ENCODE data around the gene HPGD.
"Not testable (repeated sequence)": the region's sequence is repeated elsewhere in the genome, so short reads cannot be mapped to it uniquely, and the experiment has no call there.

Gene HPGD

GRCh38 chr4:174526731-174527130 is 4.4 kb upstream of the HPGD start:
- DNase-seq (ENCODE audit: low read depth in 2 of 2), result no peak

- no peak for DNase-seq (ENCODE audit: low read depth in 2 of 2)
Measured at GRCh38 chr4:174524242-174524641, 2.0 kb upstream of the HPGD start.

DNA sequence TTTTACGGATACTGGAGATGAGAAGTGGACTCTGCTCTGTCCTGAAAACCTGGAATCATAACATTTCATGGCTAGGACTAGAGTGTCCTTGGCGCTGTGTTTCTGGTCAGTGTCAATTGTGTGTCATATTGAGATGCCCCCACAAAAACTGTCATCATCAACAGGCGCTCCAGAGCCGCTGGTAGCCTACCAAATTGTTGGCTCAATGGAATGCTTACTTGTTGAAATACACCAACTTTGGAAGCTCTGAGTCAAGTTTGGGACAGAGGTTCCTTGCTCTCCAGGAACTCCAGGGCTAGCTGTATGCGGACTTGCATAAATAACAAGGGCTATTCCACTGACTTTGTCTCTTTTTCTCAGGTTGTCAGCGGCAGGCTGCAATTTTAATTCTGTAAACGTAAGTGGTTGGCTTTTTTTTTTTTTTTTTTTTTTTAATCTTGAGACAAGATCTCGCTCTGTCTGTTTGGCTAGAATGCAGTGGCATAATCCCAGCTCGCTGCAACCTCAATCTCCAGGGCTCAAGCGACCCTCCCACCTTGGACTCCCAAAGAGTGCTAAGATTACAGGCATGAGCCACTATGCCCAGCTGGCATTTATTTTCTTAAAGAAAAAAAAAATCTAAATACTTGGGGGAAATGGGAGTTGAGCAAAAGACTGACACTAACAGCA is 871 bp upstream of the HPGD start:
- DNase-seq (ENCODE audit: low read depth in 2 of 2), result no peak

- no peak for DNase-seq (ENCODE audit: low read depth in 2 of 2)
Measured at GRCh38 chr4:174521800-174522182, 497 bp downstream of the HPGD start.

DNA sequence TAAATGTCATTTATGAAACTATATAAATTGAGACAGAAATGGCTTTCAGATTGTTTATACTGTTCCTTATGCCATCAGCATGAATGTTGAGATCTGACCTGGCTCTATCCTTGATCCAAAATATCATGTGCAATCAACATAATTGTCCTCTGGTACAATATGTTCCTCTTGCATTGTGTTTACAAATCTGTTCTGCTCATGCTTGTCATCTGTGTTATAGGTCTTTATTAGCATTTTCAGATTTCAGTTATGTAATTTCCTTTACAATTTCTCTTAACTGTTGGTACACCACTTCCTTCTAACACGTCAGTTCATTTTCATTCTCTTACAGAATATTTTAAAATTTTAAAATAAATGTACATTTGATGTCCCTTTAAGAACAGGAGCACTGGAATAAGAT is 1.6 kb downstream of the HPGD start:
- no peak for DNase-seq (ENCODE audit: low read depth in 2 of 2)

GRCh38 chr4:174517502-174518445 is 4.5 kb downstream of the HPGD start:
- no peak for DNase-seq (ENCODE audit: low read depth in 2 of 2)

DNA sequence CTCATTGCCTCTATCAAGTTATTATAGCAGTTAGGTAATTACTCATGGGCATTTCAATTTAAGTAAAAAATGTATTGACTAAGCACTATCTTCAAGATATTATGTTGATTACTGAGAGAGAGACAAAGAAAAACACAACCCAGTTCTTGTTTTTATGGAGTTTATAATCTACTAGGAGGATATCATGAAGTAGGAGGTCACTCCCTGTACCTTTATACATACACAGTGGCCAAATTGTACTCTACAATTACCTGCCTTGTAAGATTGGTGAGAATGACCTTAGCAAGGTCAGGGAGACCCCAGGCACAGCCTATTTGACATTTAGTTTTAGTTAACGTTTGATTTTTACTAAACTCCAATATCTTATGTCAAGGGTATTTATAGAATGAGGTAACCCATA is 5.5 kb downstream of the HPGD start:
- DNase-seq (ENCODE audit: low read depth in 2 of 2), result no peak

GRCh38 chr4:174516345-174516744 is 5.9 kb downstream of the HPGD start:
- no peak for DNase-seq (ENCODE audit: low read depth in 2 of 2)

GRCh38 chr4:174512745-174513144 is 9.5 kb downstream of the HPGD start:
- no peak for DNase-seq (ENCODE audit: low read depth in 2 of 2)

DNA sequence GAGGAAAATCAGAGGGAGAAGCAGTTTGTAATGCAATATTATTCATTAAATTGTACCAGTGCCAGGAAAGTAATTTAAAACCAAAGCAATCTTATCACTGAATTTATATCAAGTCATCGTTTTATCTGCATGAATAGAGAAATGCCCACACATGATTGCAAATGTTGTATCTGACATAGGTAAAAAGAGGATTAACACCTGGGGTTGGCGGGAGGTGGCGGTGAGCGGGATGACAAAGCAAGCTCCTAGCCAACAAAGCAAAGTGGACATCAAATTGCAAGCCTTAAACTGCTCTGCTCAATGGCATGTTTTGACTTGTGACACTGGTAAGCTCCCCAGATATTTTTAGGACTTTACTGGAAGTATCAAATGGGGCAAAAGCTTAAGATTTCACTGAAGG is 16.4 kb downstream of the HPGD start:
- DNase-seq (ENCODE audit: low read depth in 2 of 2), result no peak

DNA sequence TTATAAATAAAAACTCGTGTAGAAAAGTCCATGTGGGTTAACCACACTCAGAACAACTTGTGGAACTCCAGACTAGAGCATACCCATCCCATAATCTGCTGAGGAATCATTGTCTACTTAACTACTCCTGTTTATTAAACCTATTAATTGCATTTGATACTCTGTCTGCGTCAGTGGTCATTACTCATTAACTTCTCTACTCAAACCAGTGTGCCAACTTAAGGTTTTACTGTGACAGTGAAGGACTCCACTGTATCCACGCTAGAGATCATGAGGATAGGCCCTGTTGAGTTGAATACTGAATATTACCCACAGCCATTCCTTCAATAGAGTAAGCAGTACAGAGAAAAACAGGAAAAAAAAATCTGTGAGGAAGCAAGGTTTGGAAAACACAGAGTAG is 17.3 kb downstream of the HPGD start:
- no peak for DNase-seq (ENCODE audit: low read depth in 2 of 2)

- no peak for DNase-seq (ENCODE audit: low read depth in 2 of 2)
Measured at GRCh38 chr4:174503079-174503715, 19.1 kb downstream of the HPGD start.

DNA sequence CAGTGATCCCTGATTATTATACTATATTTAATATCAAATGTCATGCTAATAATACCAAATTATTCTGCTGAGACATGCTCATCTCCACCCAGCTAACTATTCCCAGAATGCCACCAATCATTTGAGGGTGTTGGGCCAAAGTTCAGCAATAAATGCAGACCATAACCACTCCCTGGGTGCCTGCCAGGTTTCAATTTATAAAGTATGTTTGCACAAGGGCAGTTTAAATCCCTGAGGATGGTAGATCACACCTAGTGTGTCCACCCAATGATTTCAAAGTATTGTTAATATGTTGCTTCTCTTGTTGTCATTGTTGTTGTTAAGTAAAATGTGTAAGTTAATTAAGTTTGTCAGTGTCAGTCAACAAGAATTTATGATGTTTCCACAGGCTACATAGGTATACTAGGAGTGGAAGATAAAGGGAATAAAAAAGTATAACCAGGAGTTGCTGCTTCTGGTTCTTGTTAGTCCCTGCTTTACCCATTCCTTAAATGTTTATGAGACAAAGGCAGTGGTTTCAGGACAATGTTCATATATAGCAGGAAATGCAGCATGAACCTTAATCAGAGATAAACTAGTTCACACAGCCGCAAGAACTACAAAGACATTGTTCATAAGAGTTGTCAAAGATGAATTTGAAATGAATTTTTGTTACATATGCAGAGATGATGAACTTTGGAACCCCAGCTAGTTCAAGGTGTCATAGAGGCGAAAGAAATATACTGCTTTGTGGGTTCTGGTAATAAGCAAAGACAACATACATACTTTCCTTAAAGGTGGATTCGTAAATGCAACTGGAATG is 25.5 kb downstream of the HPGD start:
- DNase-seq (ENCODE audit: low read depth in 2 of 2), result no peak

GRCh38 chr4:174495626-174496025 is 26.7 kb downstream of the HPGD start:
- DNase-seq (ENCODE audit: low read depth in 2 of 2), result no peak

DNA sequence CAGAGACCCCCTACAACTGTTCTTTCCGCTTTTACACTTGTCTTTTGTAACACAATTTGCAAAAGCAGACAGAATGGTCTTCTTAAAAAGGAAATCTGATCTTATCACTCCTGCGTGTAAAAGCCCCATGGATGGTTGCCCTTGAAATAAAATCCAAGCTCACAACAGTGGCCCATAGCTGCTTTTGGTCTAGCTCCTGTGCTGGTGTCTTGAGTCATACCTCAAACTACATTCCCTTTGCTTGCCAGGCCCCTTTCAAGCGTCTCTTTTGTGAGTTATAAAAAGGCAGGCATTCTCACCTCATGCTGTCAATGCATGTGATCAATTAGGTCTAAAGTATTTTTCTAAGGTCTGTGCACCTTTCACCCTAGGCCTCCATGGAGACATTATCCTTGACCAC is 27.6 kb downstream of the HPGD start:
- no peak for DNase-seq (ENCODE audit: low read depth in 2 of 2)

DNA sequence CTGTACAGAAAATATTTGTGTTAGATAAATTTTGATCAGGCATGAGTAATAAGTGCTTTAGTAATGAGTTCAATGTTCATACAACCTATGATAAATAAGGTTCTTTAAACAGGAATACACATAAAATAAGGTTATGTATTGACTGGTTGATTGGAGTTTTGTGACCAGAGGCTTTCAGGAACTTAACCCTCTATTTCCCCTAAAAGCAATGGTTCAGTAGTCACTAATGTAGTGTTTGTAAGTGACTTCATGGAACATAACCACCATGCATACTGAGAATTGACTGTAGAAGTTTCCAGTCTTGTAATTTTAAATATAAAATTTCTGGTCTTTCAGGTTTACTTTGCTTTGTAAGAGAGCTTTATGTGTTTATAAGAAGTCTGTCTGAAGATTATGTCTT is 28.1 kb downstream of the HPGD start:
- no peak for DNase-seq (ENCODE audit: low read depth in 2 of 2)

DNA sequence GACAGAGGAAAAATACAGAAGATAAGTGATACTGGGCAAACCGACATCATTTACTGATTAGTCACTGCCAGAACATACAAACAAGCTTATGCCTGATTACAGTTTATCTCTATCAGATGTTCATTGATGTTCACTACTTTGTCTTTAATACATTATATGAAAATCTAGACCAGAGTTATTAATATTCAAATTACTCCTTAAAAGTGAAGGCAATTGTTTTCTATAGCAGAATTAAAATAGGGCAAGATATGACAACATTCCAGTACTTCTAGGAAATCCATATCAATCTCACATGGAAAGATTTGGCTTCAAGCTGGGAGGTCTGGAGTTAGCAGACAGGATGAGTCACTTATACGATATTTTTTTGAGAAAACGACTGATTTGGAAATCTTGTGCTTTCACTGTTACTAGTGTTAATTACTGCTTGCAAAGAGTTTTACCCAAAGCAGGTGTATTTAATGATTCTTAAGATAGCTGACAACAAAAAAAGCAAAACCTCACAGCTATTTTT is 31.8 kb downstream of the HPGD start:
- DNase-seq (ENCODE audit: low read depth in 2 of 2), result no peak

GRCh38 chr4:174488368-174488767 is 33.9 kb downstream of the HPGD start:
- not testable (repeated sequence) for DNase-seq (ENCODE audit: low read depth in 2 of 2)

GRCh38 chr4:174485025-174485424 is 37.3 kb downstream of the HPGD start:
- DNase-seq (ENCODE audit: low read depth in 2 of 2), result no peak

GRCh38 chr4:174483792-174484191 is 38.5 kb downstream of the HPGD start:
- no peak for DNase-seq (ENCODE audit: low read depth in 2 of 2)

- DNase-seq (ENCODE audit: low read depth in 2 of 2), result no peak
Measured at GRCh38 chr4:174479140-174479539, 43.1 kb downstream of the HPGD start.

DNA sequence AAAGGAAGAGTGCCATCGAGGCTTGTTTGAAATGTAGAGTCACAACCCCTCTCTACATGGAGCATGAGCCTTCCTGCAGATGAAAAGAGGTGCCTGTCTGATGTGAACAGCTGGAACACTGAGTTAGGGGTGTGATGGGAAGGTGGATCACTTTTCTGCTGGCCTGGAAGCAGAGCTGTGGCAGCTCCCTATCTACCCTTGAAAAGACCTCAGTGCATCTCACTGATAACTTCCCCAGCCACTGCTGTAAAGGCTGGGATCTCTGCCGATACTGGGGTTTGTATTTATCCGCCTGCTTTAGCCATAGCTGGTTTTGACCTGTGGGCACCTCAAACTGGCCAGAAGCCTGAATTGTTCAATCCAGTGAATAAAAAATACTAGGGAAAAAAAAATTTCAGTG is 46.8 kb downstream of the HPGD start:
- no peak for DNase-seq (ENCODE audit: low read depth in 2 of 2)
